Left ventricle myocardium inferior (tissue), 1 donor: ENCODE measurements around the gene PHF14. TPM values are rescaled to one million over a fixed set of nuclear protein-coding genes. Genes with fewer than 3 reads are reported as not detected.

Source experiments
- DNase-seq: peaks from one replicate; pipeline ENCODE4 v3.0.0-alpha.2; 2020
- H3K27ac ChIP-seq: fragments of 200-600 bp; replicated peaks from 2 replicates; pipeline ENCODE4 v1.8.0; 2021
- H3K27me3 ChIP-seq: fragments of 200-600 bp; 2 replicates; pipeline ENCODE4 v1.8.0; 2021; ENCODE audit warnings: low read depth
- H3K36me3 ChIP-seq: fragments of 200-600 bp; 2 replicates; pipeline ENCODE4 v1.8.0; 2021
- H3K4me1 ChIP-seq: fragments of 200-600 bp; 2 replicates; pipeline ENCODE4 v1.8.0; 2021
- H3K4me3 ChIP-seq: fragments of 200-600 bp; 2 replicates; pipeline ENCODE4 v1.8.0; 2021; ENCODE audit warnings: mild to moderate bottlenecking, moderate library complexity
- H3K9me3 ChIP-seq: fragments of 200-600 bp; replicated peaks from 2 replicates; pipeline ENCODE4 v1.8.0; 2021
- CTCF ChIP-seq: fragments of 200-600 bp; IDR thresholded peaks from 2 replicates; pipeline ENCODE4 v1.8.0; 2021; ENCODE audit warnings: antibody characterized with exemption, mild to moderate bottlenecking, borderline replicate concordance
- intact Hi-C: fragments of 100-400 bp; cut with micrococcal nuclease; formaldehyde crosslinking; loops from one replicate; pipeline ENCODE4 v1.11.0; 2022
- total RNA-seq: library from RNA; stranded (reverse); fragmentation: NEBNext Ultra II Directional; extraction: Animal tissue kit (Norgen Biotek cat#: 25700); gene quantifications from one replicate; pipeline ENCODE4 v1.2.1, GENCODE V29; 2021
- donor health status: DM: no; HTN: yes; CAD: no; lungs with severe emphysema.

The PHF14 gene
- total RNA-seq, 1 donor from 2014 or later, result 13.0 TPM

GRCh38 chr7:11006291-11006690 is 32.6 kb downstream of the PHF14 start:
- Histone ChIP-seq H3K27ac (no peak overlapping the region), H3K36me3 (no peaks in the 10 kb centered on the region), H3K9me3 (no peaks in the 10 kb centered on the region), H3K4me1 (no peaks in the 10 kb centered on the region), H3K27me3 (no peaks in the 10 kb centered on the region), H3K4me3 (no peak overlapping the region)
- DNase-seq, result no peak
- intact Hi-C loops, result no loop called here
- TF ChIP-seq CTCF, result no peak

GRCh38 chr7:11009631-11010030 is 36.0 kb downstream of the PHF14 start:
- intact Hi-C loops, result no loop called here

GRCh38 chr7:11021468-11021867 is 47.8 kb downstream of the PHF14 start:
- Histone ChIP-seq H3K36me3 (peaks cover 29% of the 10 kb centered on the region), H3K9me3 (peaks cover 6% of the 10 kb centered on the region), H3K27me3 (no peaks in the 10 kb centered on the region), H3K27ac (no peak overlapping the region), H3K4me3 (no peak overlapping the region), H3K4me1 (peaks cover 8% of the 10 kb centered on the region)
- no peak for DNase-seq
- no peak for TF ChIP-seq CTCF
- intact Hi-C loops, result no loop called here

More at GRCh38 chr7:11009631-11010030, 36.0 kb downstream of the PHF14 start:
- H3K27ac ChIP-seq, result no peak overlapping the region
- TF ChIP-seq CTCF, result no peak
- H3K9me3 ChIP-seq, result no peaks in the 10 kb centered on the region
- H3K4me3 ChIP-seq, result no peak overlapping the region
- H3K4me1 ChIP-seq, result peaks cover 5% of the 10 kb centered on the region
- no peak for DNase-seq
- peaks cover 7% of the 10 kb centered on the region for H3K36me3 ChIP-seq
- H3K27me3 ChIP-seq, result no peaks in the 10 kb centered on the region

GRCh38 chr7:11026452-11027359 is 53.0 kb downstream of the PHF14 start:
- Histone ChIP-seq H3K36me3 (peaks cover 29% of the 10 kb centered on the region), H3K4me1 (no peaks in the 10 kb centered on the region), H3K9me3 (no peaks in the 10 kb centered on the region), H3K27ac (no peak overlapping the region), H3K4me3 (no peak overlapping the region), H3K27me3 (no peaks in the 10 kb centered on the region)
- intact Hi-C loops, result no loop called here
- TF ChIP-seq CTCF, result no peak
- no peak for DNase-seq

DNA sequence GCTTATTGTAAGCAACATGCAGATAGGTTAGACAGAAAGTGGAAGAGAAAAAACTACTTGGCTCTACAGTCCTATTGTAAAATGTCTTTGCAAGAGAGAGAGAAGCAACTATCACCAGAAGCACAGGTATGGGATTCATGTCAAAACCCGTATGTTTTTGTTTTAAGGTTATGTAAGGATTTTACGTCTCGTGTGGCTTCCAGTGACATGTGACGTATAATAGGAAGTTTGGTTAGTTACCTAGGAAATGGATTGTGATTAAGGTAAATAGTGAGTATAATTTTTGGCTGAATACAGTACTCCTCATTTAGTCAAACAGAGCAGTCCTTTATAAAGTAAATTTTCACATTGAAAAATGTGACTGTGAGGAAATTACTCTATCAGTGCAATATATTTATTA is 62.0 kb downstream of the PHF14 start:
- H3K36me3 ChIP-seq, result peaks cover 27% of the 10 kb centered on the region
- H3K27me3 ChIP-seq, result no peaks in the 10 kb centered on the region
- no peak for DNase-seq
- TF ChIP-seq CTCF, result no peak
- H3K4me1 ChIP-seq, result no peaks in the 10 kb centered on the region
- no peaks in the 10 kb centered on the region for H3K9me3 ChIP-seq
- H3K27ac ChIP-seq, result no peak overlapping the region
- H3K4me3 ChIP-seq, result no peak overlapping the region
- intact Hi-C loops, result no loop called here
